IMR-90 (cell line): Measurements from ENCODE around the gene CHGA. TPM values are rescaled to one million over a fixed set of nuclear protein-coding genes. Genes with fewer than 3 reads are reported as not detected.
A peak's percentile ranks its signal among the peaks of the same experiment; 100 is the strongest.

Source experiments
- ATAC-seq: fragments of 200-7000 bp; cut with Tn5 transposase; 2 replicates; pipeline ENCODE4 v1.9.1; 2020; ENCODE audit warnings: low read depth, mild to moderate bottlenecking, moderate library complexity
- BruUV-seq: library from RNA; stranded (reverse); fragments of 400-500 nt; replicated peaks from 2 replicates; lab custom pipeline; 2021; lab: Mats Ljungman, UMichigan
- CTCF ChIA-PET: fragments of 300-600 bp; formaldehyde crosslinking; extraction: SDS; loops from one replicate; lab custom pipeline; 2021; ENCODE audit warnings: antibody characterized with exemption; lab: Yijun Ruan, JAX
- POLR2A ChIA-PET: fragments of 300-600 bp; sonication (Branson Sonifier 250); formaldehyde crosslinking; loops from one replicate; lab custom pipeline; 2022; ENCODE audit warnings: antibody characterized with exemption; ENCODE audit not compliant: unreplicated experiment; lab: Charles Lee
- DNase-seq: peaks from one replicate; pipeline ENCODE4 v3.0.0; 2013
- H2AFZ ChIP-seq: replicated peaks from 2 replicates; pipeline ENCODE3; 2013; ENCODE audit warnings: low read length, mild to moderate bottlenecking; ENCODE audit not compliant: poor library complexity
- H2AK5ac ChIP-seq: 2 replicates; pipeline ENCODE4 v1.6.1; 2013; ENCODE audit warnings: low read depth, low read length, inconsistent platforms
- H2AK9ac ChIP-seq: replicated peaks from 2 replicates; pipeline ENCODE3; 2013; ENCODE audit warnings: mild to moderate bottlenecking, low read depth, low read length, moderate library complexity; ENCODE audit not compliant: poor library complexity
- H2BK120ac ChIP-seq: 2 replicates; pipeline ENCODE4 v1.6.1; 2013; ENCODE audit warnings: low read depth, low read length, inconsistent platforms
- H2BK15ac ChIP-seq: 3 replicates; pipeline ENCODE4 v1.6.1; 2013; ENCODE audit warnings: low read depth, low read length, inconsistent platforms
- H2BK20ac ChIP-seq: 2 replicates; pipeline ENCODE4 v1.6.1; 2013; ENCODE audit warnings: low read depth, mild to moderate bottlenecking, inconsistent platforms, low read length, moderate library complexity
- H2BK5ac ChIP-seq: 2 replicates; pipeline ENCODE4 v1.6.1; 2013; ENCODE audit warnings: mild to moderate bottlenecking, low read depth, low read length, inconsistent platforms; ENCODE audit not compliant: poor library complexity, severe bottlenecking
- H3K14ac ChIP-seq: replicated peaks from 2 replicates; pipeline ENCODE4 v1.6.1; 2013; ENCODE audit warnings: low read depth, low read length, inconsistent platforms
- H3K18ac ChIP-seq: 2 replicates; pipeline ENCODE4 v1.6.1; 2013; ENCODE audit warnings: low read depth, low read length, control low read depth
- H3K23ac ChIP-seq: 2 replicates; pipeline ENCODE4 v1.6.1; 2013; ENCODE audit warnings: low read depth, low read length, inconsistent platforms
- H3K27ac ChIP-seq: 2 replicates; pipeline ENCODE4 v1.5.1; 2013; ENCODE audit warnings: mild to moderate bottlenecking, control low read depth, low read length; ENCODE audit not compliant: insufficient read depth
- H3K27me3 ChIP-seq: 2 replicates; pipeline ENCODE4 v1.6.1; 2013; ENCODE audit warnings: low read length; ENCODE audit not compliant: control insufficient read depth, insufficient read depth
- H3K36me3 ChIP-seq: 2 replicates; pipeline ENCODE4 v1.6.1; 2013; ENCODE audit warnings: low read length, mixed read lengths; ENCODE audit not compliant: control insufficient read depth, insufficient read depth
- H3K4ac ChIP-seq: 2 replicates; pipeline ENCODE4 v1.6.1; 2013; ENCODE audit warnings: low read depth, low read length, inconsistent platforms
- H3K4me1 ChIP-seq: 2 replicates; pipeline ENCODE4 v1.6.1; 2013; ENCODE audit warnings: low read length, mixed read lengths; ENCODE audit not compliant: control insufficient read depth, insufficient read depth
- H3K4me2 ChIP-seq: 2 replicates; pipeline ENCODE4 v1.6.1; 2013; ENCODE audit warnings: low read depth, mild to moderate bottlenecking, control low read depth, low read length, moderate library complexity
- H3K4me3 ChIP-seq: 2 replicates; pipeline ENCODE4 v1.5.1; 2013; ENCODE audit warnings: low read depth, mild to moderate bottlenecking, control low read depth, low read length, moderate library complexity; ENCODE audit not compliant: insufficient read depth
- H3K56ac ChIP-seq: 2 replicates; pipeline ENCODE4 v1.6.1; 2013; ENCODE audit warnings: low read length, inconsistent platforms; ENCODE audit not compliant: insufficient read depth; ENCODE audit errors: extremely low read depth
- H3K79me1 ChIP-seq, 2 experiments: 2 replicates each; pipeline ENCODE4 v1.6.1; 2013; ENCODE audit warnings: low read length in 2 of 2, inconsistent platforms in 1 of 2, low read depth in 1 of 2
- H3K9ac ChIP-seq: 2 replicates; pipeline ENCODE4 v1.6.1; 2013; ENCODE audit warnings: low read depth, low read length, control low read depth
- H3K9me1 ChIP-seq: 2 replicates; pipeline ENCODE4 v1.6.1; 2013; ENCODE audit warnings: low read length, inconsistent platforms; ENCODE audit not compliant: insufficient read depth
- H3K9me3 ChIP-seq: 2 replicates; pipeline ENCODE4 v1.6.1; 2013; ENCODE audit warnings: low read length; ENCODE audit not compliant: control insufficient read depth, insufficient read depth
- H4K20me1 ChIP-seq: 2 replicates; pipeline ENCODE4 v1.6.1; 2013; ENCODE audit warnings: low read length, inconsistent platforms; ENCODE audit not compliant: insufficient read depth
- H4K5ac ChIP-seq: 2 replicates; pipeline ENCODE4 v1.6.1; 2013; ENCODE audit warnings: mild to moderate bottlenecking, low read depth, low read length, control low read depth
- H4K8ac ChIP-seq, 2 experiments: 2 replicates each; pipeline ENCODE4 v1.6.1; 2013; ENCODE audit warnings: low read depth in 2 of 2, low read length in 2 of 2, control low read depth in 1 of 2, inconsistent platforms in 1 of 2
- H4K91ac ChIP-seq: 2 replicates; pipeline ENCODE4 v1.6.1; 2013; ENCODE audit warnings: low read depth, low read length, inconsistent platforms; ENCODE audit not compliant: insufficient read depth
- NFE2L2 ChIP-seq: fragments of 150-350 bp; IDR thresholded peaks from 2 replicates; pipeline ENCODE4 v1.6.1; 2016; ENCODE audit warnings: low read depth, mild to moderate bottlenecking, low read length
- WGBS, 2 experiments: methylation state at CpG; one replicate each; pipeline versions ENCODE4 v1.1.5 to v1.1.7; 2013; ENCODE audit warnings: missing lambda C conversion rate in 2 of 2; ENCODE audit not compliant: insufficient read length in 1 of 2; ENCODE audit errors: extremely low coverage in 2 of 2; 5-methylcytosine and 5-hydroxymethylcytosine counted together
- dilution Hi-C: fragments of 300-500 bp; cut with HindIII; formaldehyde crosslinking; loops from one replicate; pipeline ENCODE4 v1.14.3; 2018; ENCODE audit warnings: low sequenced_read_pairs; ENCODE audit not compliant: unreplicated experiment
- in situ Hi-C: fragments of 300-500 bp; cut with MboI; formaldehyde crosslinking; loops from 3 replicates; pipeline ENCODE4 v1.14.3; 2019; ENCODE audit warnings: low sequenced_read_pairs, inconsistent platforms, mixed read lengths
- intact Hi-C: fragments of 100-400 bp; cut with micrococcal nuclease; formaldehyde crosslinking; loops from 2 replicates; pipeline ENCODE4 v1.10.0; 2022
- polyA plus RNA-seq, 3 experiments: library from polyadenylated mRNA; depleted of rRNA; stranded (reverse); fragments of >200 nt; gene quantifications; 2 replicates each; pipeline ENCODE4 v1.2.3, GENCODE V29; 2012; ENCODE audit warnings: low replicate concordance in 1 of 3
- total RNA-seq: library from RNA; depleted of rRNA; stranded (reverse); fragments of >200 nt; gene quantifications from 2 replicates; pipeline ENCODE4 v1.2.3, GENCODE V29; 2012
- TF ChIP-seq, protein P1 (sequence below): conservative IDR thresholded peaks from 2 replicates; pipeline ENCODE4 v1.5.1; 2012; ENCODE audit warnings: mild to moderate bottlenecking, low read depth, low read length, improper control_type of control experiment

The CHGA gene
- total and polyA plus RNA-seq, 2 of the 4 experiments (the other 2 are of a cell fraction): not detected

- BruUV-seq: no TSS peak
- H3K27me3 ChIP-seq: no peaks in the 10 kb centered on the region
- H3K9ac ChIP-seq: no peak overlapping the region
- no peak overlapping the region for H3K4me2 ChIP-seq
- dilution Hi-C loops: no loop called here
- TF ChIP-seq NFE2L2: no peak
- TF ChIP-seq, protein P1, sequence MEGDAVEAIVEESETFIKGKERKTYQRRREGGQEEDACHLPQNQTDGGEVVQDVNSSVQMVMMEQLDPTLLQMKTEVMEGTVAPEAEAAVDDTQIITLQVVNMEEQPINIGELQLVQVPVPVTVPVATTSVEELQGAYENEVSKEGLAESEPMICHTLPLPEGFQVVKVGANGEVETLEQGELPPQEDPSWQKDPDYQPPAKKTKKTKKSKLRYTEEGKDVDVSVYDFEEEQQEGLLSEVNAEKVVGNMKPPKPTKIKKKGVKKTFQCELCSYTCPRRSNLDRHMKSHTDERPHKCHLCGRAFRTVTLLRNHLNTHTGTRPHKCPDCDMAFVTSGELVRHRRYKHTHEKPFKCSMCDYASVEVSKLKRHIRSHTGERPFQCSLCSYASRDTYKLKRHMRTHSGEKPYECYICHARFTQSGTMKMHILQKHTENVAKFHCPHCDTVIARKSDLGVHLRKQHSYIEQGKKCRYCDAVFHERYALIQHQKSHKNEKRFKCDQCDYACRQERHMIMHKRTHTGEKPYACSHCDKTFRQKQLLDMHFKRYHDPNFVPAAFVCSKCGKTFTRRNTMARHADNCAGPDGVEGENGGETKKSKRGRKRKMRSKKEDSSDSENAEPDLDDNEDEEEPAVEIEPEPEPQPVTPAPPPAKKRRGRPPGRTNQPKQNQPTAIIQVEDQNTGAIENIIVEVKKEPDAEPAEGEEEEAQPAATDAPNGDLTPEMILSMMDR: no peak
- H4K8ac ChIP-seq: no peak overlapping the region
- H2AK9ac ChIP-seq: peak overlapping the region; percentile 87
- no peak overlapping the region for H3K4ac ChIP-seq
- DNase-seq (no peak), ATAC-seq (no peak)
- H3K56ac ChIP-seq: no peak overlapping the region
- POLR2A ChIA-PET: no interaction called here
- 95% methylated on average over 3 of the region's 20 CpGs; no CpG with 5 or more reads in 1 of the 2 experiments for WGBS, 2 experiments
- CTCF ChIA-PET: interaction anchor here (1.0 kb wide), 1 partner anchor 24 kb away, joined by 3 read pairs; no protein-coding TSS in a partner anchor
- peaks cover 11% of the 10 kb centered on the region; the same call in 1 of the 2 replicates for H3K9me1 ChIP-seq
- H3K14ac ChIP-seq: no peak overlapping the region
- no peak overlapping the region for H3K27ac ChIP-seq
- no peaks in the 10 kb centered on the region for H3K9me3 ChIP-seq
- H4K20me1 ChIP-seq: no peaks in the 10 kb centered on the region
- H2BK20ac ChIP-seq: no peak overlapping the region
- in situ Hi-C loops: no loop called here
- no peak overlapping the region for H4K91ac ChIP-seq
- H2BK5ac ChIP-seq: no peak overlapping the region
- H3K36me3 ChIP-seq: no peaks in the 10 kb centered on the region
- peak overlapping the region; percentile 20 for H2AK5ac ChIP-seq
- no peak overlapping the region for H2BK15ac ChIP-seq
- H4K5ac ChIP-seq: no peak overlapping the region
- 0 out of 2 replicates have a peak, but pooled peaks cover 1% of the 10 kb centered on the region for H3K4me1 ChIP-seq
- H2AFZ ChIP-seq: peak overlapping the region; percentile 26
- H3K79me1 ChIP-seq: no peaks in the 10 kb centered on the region
- intact Hi-C loops: no loop called here
- H2BK120ac ChIP-seq: no peak overlapping the region
- H3K23ac ChIP-seq: no peak overlapping the region
- H3K4me3 ChIP-seq: no peak overlapping the region
- no peak overlapping the region for H3K18ac ChIP-seq
Observed at GRCh38 chr14:92962031-92962830, 39.3 kb downstream of the CHGA start.
